K562 (cell line): Measurements from ENCODE around the gene ZC3H6. TPM values are rescaled to one million over a fixed set of nuclear protein-coding genes. Genes with fewer than 3 reads are reported as not detected.

ENCODE experiments used
- ATF7 ChIP-seq: fragments of 450-650 bp; IDR thresholded peaks from 2 replicates; pipeline ENCODE4 v1.7.1; 2014; ENCODE audit warnings: mild to moderate bottlenecking, moderate library complexity
- CBX3 ChIP-seq, 2 experiments: IDR thresholded peaks; 1 replicate in 1 of 2; 2 replicates in 1 of 2; pipeline ENCODE4 v1.6.1; 2012; ENCODE audit warnings: inconsistent platforms in 2 of 2, low read length in 2 of 2, borderline replicate concordance in 1 of 2, control low read depth in 1 of 2
- FOXP1 ChIP-seq: sonication (generic); formaldehyde crosslinking; IDR thresholded peaks from 2 replicates; pipeline ENCODE4 v1.8.0; 2022; ENCODE audit warnings: mild to moderate bottlenecking, missing genetic modification reagents
- HDAC8 ChIP-seq: fragments of 450-650 bp; IDR thresholded peaks from 2 replicates; pipeline ENCODE4 v1.6.1; 2016; ENCODE audit warnings: mild to moderate bottlenecking, missing genetic modification characterization, moderate library complexity, missing compliant biosample characterization
- HNRNPH1 ChIP-seq: fragments of 200-400 bp; formaldehyde crosslinking; optimal IDR thresholded peaks from 2 replicates; pipeline ENCODE3; 2017; ENCODE audit warnings: low read depth, mild to moderate bottlenecking, low read length, moderate library complexity
- KDM5B ChIP-seq: fragments of 200-600 bp; sonication (generic); IDR thresholded peaks from 2 replicates; pipeline ENCODE4 v1.6.1; 2012; ENCODE audit warnings: low read depth, mild to moderate bottlenecking, moderate library complexity, low read length, control low read depth, inconsistent platforms; ENCODE audit not compliant: insufficient replicate concordance
- KLF16 ChIP-seq: IDR thresholded peaks from 2 replicates; pipeline ENCODE4 v1.6.1; 2016; ENCODE audit warnings: antibody characterized with exemption
- MAZ ChIP-seq, 2 experiments: fragments of 450-650 bp in 1 of 2; sonication (generic) in 1 of 2; formaldehyde crosslinking; IDR thresholded peaks in 1 of 2; conservative IDR thresholded peaks in 1 of 2; 2 replicates each; pipeline versions ENCODE4 v1.4.0 to v1.5.0; 2020; ENCODE audit warnings: mild to moderate bottlenecking in 1 of 2, missing genetic modification reagents in 1 of 2
- MBD2 ChIP-seq: sonication (generic); IDR thresholded peaks from 2 replicates; pipeline ENCODE4 v1.6.1; 2016; ENCODE audit warnings: low read depth, borderline replicate concordance
- RNF2 ChIP-seq: sonication (generic); IDR thresholded peaks from 2 replicates; pipeline ENCODE4 v1.6.1; 2016
- RUNX1 ChIP-seq: sonication (generic); IDR thresholded peaks from 2 replicates; pipeline ENCODE4 v1.6.1; 2016; ENCODE audit warnings: antibody characterized with exemption, low read depth
- SAFB2 ChIP-seq: fragments of 200-400 bp; formaldehyde crosslinking; IDR thresholded peaks from 2 replicates; pipeline ENCODE4 v1.6.1; 2018; ENCODE audit warnings: borderline replicate concordance, low read length, low read depth, moderate library complexity; ENCODE audit not compliant: severe bottlenecking
- SMARCE1 ChIP-seq: fragments of 450-650 bp; IDR thresholded peaks from 2 replicates; pipeline ENCODE4 v1.7.1; 2016; ENCODE audit warnings: mild to moderate bottlenecking
- TAL1 ChIP-seq: fragments of 450-650 bp; IDR thresholded peaks from 2 replicates; pipeline ENCODE4 v1.6.1; 2016; ENCODE audit warnings: mild to moderate bottlenecking
- TCFL5 ChIP-seq: fragments of 250-450 bp; sonication (Bioruptor Pico); conservative IDR thresholded peaks from 2 replicates; pipeline ENCODE4 v1.6.1; 2021; ENCODE audit warnings: mild to moderate bottlenecking, moderate library complexity, matching md5 sums
- ZBTB17 ChIP-seq: fragments of 450-650 bp; formaldehyde crosslinking; IDR thresholded peaks from 2 replicates; pipeline ENCODE4 v1.4.0; 2020; ENCODE audit warnings: mild to moderate bottlenecking
- ZNF124 ChIP-seq: sonication (generic); formaldehyde crosslinking; IDR thresholded peaks from 2 replicates; pipeline ENCODE4 v1.8.1; 2022; ENCODE audit warnings: missing genetic modification reagents
- ZNF175 ChIP-seq: fragments of 200-800 bp; sonication (Bioruptor generic); IDR thresholded peaks from 2 replicates; pipeline ENCODE4 v1.6.1; 2016; ENCODE audit warnings: low read depth, mild to moderate bottlenecking, missing genetic modification characterization, missing compliant biosample characterization
- ZNF316 ChIP-seq: fragments of 450-650 bp; IDR thresholded peaks from 2 replicates; pipeline ENCODE4 v1.6.1; 2016
- polyA plus RNA-seq, 8 experiments: library from polyadenylated mRNA; depleted of rRNA in 4 of 8; stranded (reverse) in 5 of 8; unstranded in 3 of 8; fragments of >200 nt; fragmentation: Nextera tagmentation in 2 of 8; fragmentation: Illumina TruSeq in 1 of 8; extraction: Ambion mirVana in 2 of 8; extraction: Trizol in 1 of 8; gene quantifications; 2 replicates each; pipeline versions ENCODE4 v1.2.1 to v1.2.3, GENCODE V29; 2011 to 2014; ENCODE audit warnings: inconsistent platforms in 1 of 8, missing spikeins in 1 of 8
- total RNA-seq, 7 experiments: library from RNA; depleted of rRNA in 6 of 7; stranded (reverse); fragments of >200 nt in 6 of 7; fragmentation: Illumina TruSeq in 2 of 7; extraction: Trizol in 2 of 7; gene quantifications; 2 replicates each; pipeline versions ENCODE4 v1.2.1 to v1.2.3, GENCODE V29; 2011 to 2021; ENCODE audit warnings: low replicate concordance in 1 of 7
- TF ChIP-seq, protein P1 (sequence below): sonication (generic); formaldehyde crosslinking; IDR thresholded peaks from 2 replicates; pipeline ENCODE4 v1.8.0; 2022; ENCODE audit warnings: mild to moderate bottlenecking, missing genetic modification reagents
- TF ChIP-seq, protein P2 (sequence below): sonication (generic); formaldehyde crosslinking; IDR thresholded peaks from 2 replicates; pipeline ENCODE4 v1.8.0; 2022; ENCODE audit warnings: missing genetic modification reagents, mild to moderate bottlenecking, moderate library complexity, borderline replicate concordance
- TF ChIP-seq, protein P3 (sequence below): sonication (generic); formaldehyde crosslinking; IDR thresholded peaks from 2 replicates; pipeline ENCODE4 v1.8.0; 2023; ENCODE audit warnings: mild to moderate bottlenecking, missing genetic modification reagents
- TF ChIP-seq, protein P4 (sequence below): sonication (generic); formaldehyde crosslinking; IDR thresholded peaks from 2 replicates; pipeline ENCODE4 v1.8.1; 2022; ENCODE audit warnings: missing genetic modification reagents

Gene ZC3H6
- total and polyA plus RNA-seq, 9 of the 15 experiments (the other 6 are each of a cell fraction or from before 2014, with no cell fraction given) = 0.45 to 1.9 (median 1.5) TPM

DNA sequence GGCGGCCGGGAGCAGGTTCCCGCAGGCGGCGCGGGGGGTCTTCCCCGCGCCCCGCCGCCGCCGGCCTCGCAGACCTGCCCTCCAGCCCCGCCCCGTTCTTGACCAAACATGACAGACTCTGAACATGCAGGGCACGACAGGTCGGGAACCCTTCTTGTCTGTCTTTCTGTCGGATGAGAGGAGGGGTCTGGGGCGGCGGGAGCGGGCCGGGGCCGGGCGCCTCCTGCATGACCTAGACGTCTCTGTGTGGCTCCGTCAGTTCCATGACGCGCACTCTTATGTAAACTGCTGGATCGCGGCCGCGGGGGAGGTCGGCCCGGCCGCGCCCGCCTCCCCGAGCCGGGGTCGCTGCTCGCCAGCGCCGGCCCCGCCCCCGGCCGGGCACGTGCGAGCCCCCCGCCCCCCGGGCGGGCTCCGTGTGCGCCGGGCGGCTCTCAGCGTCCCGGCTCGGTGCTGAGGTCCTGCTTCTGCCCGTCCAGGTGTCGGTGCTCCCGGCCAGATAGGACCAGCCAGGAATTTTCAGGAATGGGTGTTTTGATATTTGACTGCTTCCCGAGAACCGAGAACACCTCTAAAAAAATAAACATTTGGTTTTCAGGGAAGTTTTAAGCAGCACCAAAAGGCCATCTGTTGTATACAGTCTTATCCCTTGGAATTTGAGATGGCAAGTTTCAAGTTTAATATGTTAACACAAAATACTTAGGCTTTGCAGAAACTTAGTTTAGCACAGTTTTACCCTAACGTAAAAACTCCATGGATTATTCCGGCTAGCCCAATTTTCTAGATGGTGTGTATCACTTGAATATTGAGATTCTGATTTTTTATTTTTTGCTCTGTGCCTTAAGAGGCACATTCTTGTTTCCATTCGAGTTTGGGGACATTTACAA is 733 bp downstream of the ZC3H6 start (continued):
- TF ChIP-seq FOXP1 (CRISPR knock-in tag) (no peak), HNRNPH1 (no peak), HDAC8 (no peak), RUNX1 (no peak), ZNF316 (no peak), MBD2 (no peak), SMARCE1 (no peak), KLF16 (no peak), SAFB2 (no peak), ZNF175 (no peak), ZBTB17 (CRISPR knock-in tag) (no peak), ATF7 (no peak), ZNF124 (CRISPR knock-in tag) (no peak), TAL1 (no peak), MAZ (CRISPR knock-in tag; conservative IDR thresholded peaks at IDR 0.05 in 1 of 2, IDR thresholded peaks at IDR 0.05 in 1 of 2) (peak; percentile 14 to 65; a peak in 2 of 4 replicates), KDM5B (peak; percentile 57), RNF2 (no peak), TCFL5 (CRISPR knock-in tag) (no peak), CBX3 (IDR thresholded peaks at IDR 0.05; ENCODE audit: borderline replicate concordance in 1 of 2, low read length in 2 of 2) (no peak)
- TF ChIP-seq, protein P1, sequence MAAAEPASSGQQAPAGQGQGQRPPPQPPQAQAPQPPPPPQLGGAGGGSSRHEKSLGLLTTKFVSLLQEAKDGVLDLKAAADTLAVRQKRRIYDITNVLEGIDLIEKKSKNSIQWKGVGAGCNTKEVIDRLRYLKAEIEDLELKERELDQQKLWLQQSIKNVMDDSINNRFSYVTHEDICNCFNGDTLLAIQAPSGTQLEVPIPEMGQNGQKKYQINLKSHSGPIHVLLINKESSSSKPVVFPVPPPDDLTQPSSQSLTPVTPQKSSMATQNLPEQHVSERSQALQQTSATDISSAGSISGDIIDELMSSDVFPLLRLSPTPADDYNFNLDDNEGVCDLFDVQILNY (CRISPR knock-in tag) = no peak
- TF ChIP-seq, protein P2, sequence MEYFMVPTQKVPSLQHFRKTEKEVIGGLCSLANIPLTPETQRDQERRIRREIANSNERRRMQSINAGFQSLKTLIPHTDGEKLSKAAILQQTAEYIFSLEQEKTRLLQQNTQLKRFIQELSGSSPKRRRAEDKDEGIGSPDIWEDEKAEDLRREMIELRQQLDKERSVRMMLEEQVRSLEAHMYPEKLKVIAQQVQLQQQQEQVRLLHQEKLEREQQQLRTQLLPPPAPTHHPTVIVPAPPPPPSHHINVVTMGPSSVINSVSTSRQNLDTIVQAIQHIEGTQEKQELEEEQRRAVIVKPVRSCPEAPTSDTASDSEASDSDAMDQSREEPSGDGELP (CRISPR knock-in tag) = no peak
- TF ChIP-seq, protein P3, sequence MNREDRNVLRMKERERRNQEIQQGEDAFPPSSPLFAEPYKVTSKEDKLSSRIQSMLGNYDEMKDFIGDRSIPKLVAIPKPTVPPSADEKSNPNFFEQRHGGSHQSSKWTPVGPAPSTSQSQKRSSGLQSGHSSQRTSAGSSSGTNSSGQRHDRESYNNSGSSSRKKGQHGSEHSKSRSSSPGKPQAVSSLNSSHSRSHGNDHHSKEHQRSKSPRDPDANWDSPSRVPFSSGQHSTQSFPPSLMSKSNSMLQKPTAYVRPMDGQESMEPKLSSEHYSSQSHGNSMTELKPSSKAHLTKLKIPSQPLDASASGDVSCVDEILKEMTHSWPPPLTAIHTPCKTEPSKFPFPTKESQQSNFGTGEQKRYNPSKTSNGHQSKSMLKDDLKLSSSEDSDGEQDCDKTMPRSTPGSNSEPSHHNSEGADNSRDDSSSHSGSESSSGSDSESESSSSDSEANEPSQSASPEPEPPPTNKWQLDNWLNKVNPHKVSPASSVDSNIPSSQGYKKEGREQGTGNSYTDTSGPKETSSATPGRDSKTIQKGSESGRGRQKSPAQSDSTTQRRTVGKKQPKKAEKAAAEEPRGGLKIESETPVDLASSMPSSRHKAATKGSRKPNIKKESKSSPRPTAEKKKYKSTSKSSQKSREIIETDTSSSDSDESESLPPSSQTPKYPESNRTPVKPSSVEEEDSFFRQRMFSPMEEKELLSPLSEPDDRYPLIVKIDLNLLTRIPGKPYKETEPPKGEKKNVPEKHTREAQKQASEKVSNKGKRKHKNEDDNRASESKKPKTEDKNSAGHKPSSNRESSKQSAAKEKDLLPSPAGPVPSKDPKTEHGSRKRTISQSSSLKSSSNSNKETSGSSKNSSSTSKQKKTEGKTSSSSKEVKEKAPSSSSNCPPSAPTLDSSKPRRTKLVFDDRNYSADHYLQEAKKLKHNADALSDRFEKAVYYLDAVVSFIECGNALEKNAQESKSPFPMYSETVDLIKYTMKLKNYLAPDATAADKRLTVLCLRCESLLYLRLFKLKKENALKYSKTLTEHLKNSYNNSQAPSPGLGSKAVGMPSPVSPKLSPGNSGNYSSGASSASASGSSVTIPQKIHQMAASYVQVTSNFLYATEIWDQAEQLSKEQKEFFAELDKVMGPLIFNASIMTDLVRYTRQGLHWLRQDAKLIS (CRISPR knock-in tag) = no peak
- TF ChIP-seq, protein P4, sequence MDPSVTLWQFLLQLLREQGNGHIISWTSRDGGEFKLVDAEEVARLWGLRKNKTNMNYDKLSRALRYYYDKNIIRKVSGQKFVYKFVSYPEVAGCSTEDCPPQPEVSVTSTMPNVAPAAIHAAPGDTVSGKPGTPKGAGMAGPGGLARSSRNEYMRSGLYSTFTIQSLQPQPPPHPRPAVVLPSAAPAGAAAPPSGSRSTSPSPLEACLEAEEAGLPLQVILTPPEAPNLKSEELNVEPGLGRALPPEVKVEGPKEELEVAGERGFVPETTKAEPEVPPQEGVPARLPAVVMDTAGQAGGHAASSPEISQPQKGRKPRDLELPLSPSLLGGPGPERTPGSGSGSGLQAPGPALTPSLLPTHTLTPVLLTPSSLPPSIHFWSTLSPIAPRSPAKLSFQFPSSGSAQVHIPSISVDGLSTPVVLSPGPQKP = no peak
